VCaP (cell line): ENCODE measurements around the gene STPG1.

Experiments used
- H3K27ac ChIP-seq: fragments of 450-650 bp; 2 replicates; pipeline ENCODE4 v1.5.1; 2017
- TF ChIP-seq, protein P1 (sequence below): fragments of 450-650 bp; conservative IDR thresholded peaks from 2 replicates; pipeline ENCODE4 v1.5.1; 2017; ENCODE audit warnings: mild to moderate bottlenecking, moderate library complexity

The STPG1 gene

DNA sequence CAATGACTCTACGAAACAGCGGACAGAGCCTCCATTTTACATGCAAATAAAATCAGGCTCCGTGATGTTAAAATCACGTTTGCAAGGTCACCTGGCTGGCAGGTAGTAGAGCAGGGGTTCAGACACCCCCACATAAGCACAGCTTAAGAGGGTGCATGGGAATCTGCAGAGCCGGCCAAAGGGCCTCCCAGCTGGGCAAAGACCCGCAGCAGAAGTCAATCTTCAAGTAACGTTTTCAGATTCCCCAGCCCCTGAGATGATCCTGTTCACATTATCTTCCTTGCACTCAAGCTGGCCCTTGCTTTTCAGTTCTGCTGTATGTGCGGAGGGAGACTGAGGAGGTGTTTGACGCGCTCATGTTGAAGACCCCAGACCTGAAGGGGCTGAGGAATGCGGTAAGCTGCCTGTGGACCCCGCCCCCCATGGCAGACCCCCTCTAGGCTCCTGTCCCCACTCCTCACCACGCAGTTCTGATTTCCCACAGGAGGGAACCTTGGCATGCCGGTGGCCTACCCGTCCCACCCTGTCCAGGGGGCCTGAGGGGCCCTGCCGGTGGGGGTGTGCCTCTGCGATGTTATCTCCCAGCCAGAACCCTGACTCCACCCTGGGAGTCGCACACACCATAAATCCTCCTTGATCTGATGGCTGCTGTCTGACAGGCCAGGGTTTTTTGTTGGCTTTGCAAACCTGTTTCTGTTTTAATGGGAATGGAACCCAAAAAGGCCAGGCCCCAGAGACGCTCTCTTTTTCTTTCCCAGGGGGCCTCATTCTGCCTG, 66.2 kb downstream of the STPG1 start:
- TF ChIP-seq, protein P1, sequence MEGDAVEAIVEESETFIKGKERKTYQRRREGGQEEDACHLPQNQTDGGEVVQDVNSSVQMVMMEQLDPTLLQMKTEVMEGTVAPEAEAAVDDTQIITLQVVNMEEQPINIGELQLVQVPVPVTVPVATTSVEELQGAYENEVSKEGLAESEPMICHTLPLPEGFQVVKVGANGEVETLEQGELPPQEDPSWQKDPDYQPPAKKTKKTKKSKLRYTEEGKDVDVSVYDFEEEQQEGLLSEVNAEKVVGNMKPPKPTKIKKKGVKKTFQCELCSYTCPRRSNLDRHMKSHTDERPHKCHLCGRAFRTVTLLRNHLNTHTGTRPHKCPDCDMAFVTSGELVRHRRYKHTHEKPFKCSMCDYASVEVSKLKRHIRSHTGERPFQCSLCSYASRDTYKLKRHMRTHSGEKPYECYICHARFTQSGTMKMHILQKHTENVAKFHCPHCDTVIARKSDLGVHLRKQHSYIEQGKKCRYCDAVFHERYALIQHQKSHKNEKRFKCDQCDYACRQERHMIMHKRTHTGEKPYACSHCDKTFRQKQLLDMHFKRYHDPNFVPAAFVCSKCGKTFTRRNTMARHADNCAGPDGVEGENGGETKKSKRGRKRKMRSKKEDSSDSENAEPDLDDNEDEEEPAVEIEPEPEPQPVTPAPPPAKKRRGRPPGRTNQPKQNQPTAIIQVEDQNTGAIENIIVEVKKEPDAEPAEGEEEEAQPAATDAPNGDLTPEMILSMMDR: no peak
- 0 out of 2 replicates have a peak overlapping the region, but pooled peaks have one; percentile 9 for H3K27ac ChIP-seq

DNA sequence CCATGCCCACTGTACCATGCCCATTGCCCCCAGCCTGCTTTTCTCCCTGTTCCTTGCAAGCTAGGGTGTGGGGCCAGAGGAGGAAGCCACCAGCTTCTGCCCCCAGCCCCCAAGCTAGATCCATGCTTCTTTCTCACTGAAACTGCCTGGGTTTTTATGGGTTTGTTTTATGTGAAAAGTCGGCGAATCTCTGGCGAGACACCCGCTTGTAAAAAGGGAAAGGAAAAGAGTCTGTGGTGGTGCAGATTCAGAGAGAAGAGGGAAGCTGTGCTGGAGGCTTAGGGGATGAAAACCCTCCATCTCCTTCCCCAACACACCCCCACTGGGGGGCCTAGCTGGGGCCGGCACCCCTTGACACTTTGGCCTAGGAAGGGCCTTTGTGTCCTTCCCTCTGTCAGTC, 68.2 kb downstream of the STPG1 start:
- TF ChIP-seq, protein P1: no peak
- H3K27ac ChIP-seq: peak overlapping the region; percentile 65

DNA sequence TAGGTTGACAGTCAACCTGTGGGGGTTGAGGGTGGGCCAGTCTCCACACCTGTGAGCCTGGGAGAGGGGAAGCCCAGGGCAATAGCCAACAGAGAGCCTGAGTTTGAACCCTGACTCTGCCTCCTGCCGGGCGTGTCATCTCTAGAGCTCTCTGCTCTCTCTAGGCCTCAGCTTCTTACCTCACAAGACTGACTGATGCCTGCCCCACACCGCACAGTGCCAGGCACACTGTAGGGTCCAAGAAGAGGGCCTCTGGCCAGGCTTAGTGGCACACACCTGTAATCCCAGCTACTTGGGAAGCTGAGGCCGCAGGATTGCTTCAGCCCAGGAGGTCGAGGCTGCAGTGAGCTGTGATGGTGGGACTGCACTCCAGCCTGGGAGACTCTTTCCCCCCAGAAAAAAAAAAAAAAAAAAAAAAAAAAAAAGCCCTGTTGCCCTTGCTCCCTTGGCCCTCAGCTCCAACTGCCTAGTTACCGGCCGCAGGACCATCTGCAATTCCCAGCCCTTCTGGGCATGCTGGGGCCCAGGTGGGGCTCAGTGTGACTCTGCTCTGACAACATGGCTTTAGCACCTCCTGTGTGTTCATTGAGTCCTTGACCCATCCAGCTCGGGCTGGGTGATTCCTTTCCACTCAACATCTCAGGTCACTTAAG, 69.4 kb downstream of the STPG1 start:
- H3K27ac ChIP-seq: peak overlapping the region; percentile 55
- TF ChIP-seq, protein P1: no peak

DNA sequence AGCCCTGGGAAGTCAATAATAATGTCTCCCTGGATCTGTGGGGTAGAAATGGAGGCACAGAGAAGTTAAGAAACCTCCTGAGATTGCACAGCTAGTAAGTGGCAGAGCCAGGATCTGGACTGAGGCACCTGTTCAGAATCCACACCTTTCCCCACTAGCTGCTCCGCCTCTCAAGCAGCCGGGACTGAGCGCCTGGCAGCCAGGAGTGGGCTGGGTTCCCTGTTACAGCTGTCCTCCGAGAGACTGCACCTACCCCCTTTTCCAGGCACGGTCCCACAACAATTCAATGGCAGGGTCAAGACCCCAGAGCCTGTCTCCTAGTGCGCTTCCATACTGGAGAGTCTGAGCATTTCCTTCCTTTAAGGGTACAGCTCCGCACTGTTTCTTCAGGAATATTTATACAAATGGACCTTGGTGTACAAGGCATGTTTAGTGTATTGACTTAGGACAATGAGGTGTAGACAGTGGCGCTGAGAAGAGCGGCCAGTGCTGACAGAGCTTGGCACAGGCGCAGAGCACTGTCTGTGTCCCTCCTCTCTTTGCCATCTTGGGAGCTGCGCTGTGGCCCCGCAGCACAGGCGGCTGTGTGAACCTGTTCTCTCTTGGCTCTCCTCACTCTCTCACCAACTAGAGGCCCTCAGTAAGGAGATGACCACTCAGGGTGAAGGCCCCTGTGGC, 70.0 kb downstream of the STPG1 start:
- H3K27ac ChIP-seq: peak overlapping the region; percentile 55
- TF ChIP-seq, protein P1: no peak

DNA sequence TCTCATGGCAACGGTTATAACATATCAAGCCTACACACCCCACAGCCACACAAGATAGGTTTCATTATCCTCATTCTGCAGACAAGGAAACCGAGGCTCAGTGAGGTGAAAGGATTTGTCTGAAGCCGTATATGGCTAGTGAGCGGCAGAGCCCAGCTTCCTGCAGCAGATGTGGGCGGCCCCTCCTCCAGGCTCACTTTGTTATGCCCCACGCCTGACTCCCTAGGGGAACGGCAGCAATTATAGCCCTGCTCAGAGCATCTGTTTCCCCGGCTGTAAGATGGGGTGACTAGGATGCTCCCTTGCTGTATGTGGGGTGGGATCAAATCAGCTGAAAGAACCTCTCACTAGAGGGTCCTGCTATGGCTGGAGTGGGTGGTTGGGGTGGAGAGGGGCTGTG, 72.3 kb downstream of the STPG1 start:
- TF ChIP-seq, protein P1: no peak
- H3K27ac ChIP-seq: no peak overlapping the region

GRCh38 chr1:24340770-24341169, 72.8 kb downstream of the STPG1 start:
- no peak overlapping the region for H3K27ac ChIP-seq
- TF ChIP-seq, protein P1: no peak

GRCh38 chr1:24339996-24340395, 73.6 kb downstream of the STPG1 start:
- no peak overlapping the region for H3K27ac ChIP-seq
- TF ChIP-seq, protein P1: no peak
